Tibial artery (tissue), 4 donors: Measurements from ENCODE around the gene CXCL6.

Source experiments
- DNase-seq, 2 donors: peaks; one replicate each; pipeline ENCODE4 v3.0.0-alpha.2; 2019
- H3K27ac ChIP-seq, 2 donors: fragments of 200-600 bp; sonication (generic) in 1 of 2; 1 replicate in 1 of 2; 2 replicates in 1 of 2; pipeline ENCODE4 v1.5.1; 2018 to 2019; ENCODE audit warnings: mild to moderate bottlenecking in 1 of 2
- H3K27me3 ChIP-seq, 2 donors: fragments of 200-600 bp; sonication (generic) in 1 of 2; one replicate each; pipeline versions ENCODE4 v1.5.1 to v1.6.0; 2016 to 2019
- H3K36me3 ChIP-seq, 3 donors: fragments of 200-600 bp; sonication (generic) in 2 of 3; one replicate each; pipeline ENCODE4 v1.5.1; 2016 to 2019; ENCODE audit warnings: mild to moderate bottlenecking in 2 of 3
- H3K4me1 ChIP-seq, 4 donors: fragments of 200-600 bp; sonication (generic) in 2 of 4; 1 replicate in 3 of 4; 2 replicates in 1 of 4; pipeline ENCODE4 v1.5.1; 2016 to 2019
- H3K4me3 ChIP-seq, 2 donors: fragments of 200-600 bp; sonication (generic) in 1 of 2; 1 replicate in 1 of 2; 2 replicates in 1 of 2; pipeline ENCODE4 v1.5.1; 2018 to 2019; ENCODE audit warnings: mild to moderate bottlenecking in 2 of 2
- H3K9me3 ChIP-seq, 3 donors: fragments of 200-600 bp; sonication (generic) in 1 of 3; one replicate each; pipeline ENCODE4 v1.5.1; 2016 to 2019
- intact Hi-C: fragments of 100-400 bp; cut with DNase I; formaldehyde crosslinking; loops from one replicate; pipeline ENCODE4 v1.15.0; 2023; ENCODE audit warnings: low total_unique reads
- TF ChIP-seq, protein P1 (sequence below), 2 experiments: fragments of 200-600 bp in 1 of 2; fragments of 450-650 bp in 1 of 2; IDR thresholded peaks; one replicate each; pipeline ENCODE4 v1.5.1; 2017 to 2019; ENCODE audit warnings: antibody characterized with exemption in 2 of 2, mild to moderate bottlenecking in 1 of 2, moderate library complexity in 1 of 2

CXCL6 gene

DNA sequence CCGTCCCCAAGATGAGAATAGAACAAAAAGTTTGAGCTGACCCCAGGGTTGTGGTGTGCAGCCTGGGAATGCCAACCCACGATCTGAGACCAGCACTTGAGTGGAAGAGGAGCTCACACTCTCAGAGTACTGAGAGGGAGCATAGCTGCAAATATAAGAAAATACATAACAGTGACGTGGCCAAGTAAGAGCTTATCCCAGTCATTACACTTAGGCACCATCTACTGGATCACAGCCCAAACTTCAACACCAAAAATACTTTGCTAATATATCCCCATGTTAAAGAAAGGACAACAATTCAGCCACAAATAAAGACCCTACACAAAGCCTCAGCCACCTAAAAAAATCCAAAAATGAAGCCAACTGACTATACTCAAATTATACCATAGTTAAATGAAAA, 33.3 kb upstream of the CXCL6 start:
- H3K4me1 ChIP-seq, result peaks cover 0 to 6% (median 2%) of the 10 kb centered on the region in 4 donors
- H3K4me3 ChIP-seq, result no peak overlapping the region
- H3K9me3 ChIP-seq, result no peaks in the 10 kb centered on the region
- TF ChIP-seq, protein P1, sequence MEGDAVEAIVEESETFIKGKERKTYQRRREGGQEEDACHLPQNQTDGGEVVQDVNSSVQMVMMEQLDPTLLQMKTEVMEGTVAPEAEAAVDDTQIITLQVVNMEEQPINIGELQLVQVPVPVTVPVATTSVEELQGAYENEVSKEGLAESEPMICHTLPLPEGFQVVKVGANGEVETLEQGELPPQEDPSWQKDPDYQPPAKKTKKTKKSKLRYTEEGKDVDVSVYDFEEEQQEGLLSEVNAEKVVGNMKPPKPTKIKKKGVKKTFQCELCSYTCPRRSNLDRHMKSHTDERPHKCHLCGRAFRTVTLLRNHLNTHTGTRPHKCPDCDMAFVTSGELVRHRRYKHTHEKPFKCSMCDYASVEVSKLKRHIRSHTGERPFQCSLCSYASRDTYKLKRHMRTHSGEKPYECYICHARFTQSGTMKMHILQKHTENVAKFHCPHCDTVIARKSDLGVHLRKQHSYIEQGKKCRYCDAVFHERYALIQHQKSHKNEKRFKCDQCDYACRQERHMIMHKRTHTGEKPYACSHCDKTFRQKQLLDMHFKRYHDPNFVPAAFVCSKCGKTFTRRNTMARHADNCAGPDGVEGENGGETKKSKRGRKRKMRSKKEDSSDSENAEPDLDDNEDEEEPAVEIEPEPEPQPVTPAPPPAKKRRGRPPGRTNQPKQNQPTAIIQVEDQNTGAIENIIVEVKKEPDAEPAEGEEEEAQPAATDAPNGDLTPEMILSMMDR (IDR thresholded peaks at IDR 0.05), result no peak
- no peak for DNase-seq
- intact Hi-C loops, result no loop called here
- no peaks in the 10 kb centered on the region for H3K36me3 ChIP-seq
- no peak overlapping the region for H3K27ac ChIP-seq
- H3K27me3 ChIP-seq, result no peaks in the 10 kb centered on the region

DNA sequence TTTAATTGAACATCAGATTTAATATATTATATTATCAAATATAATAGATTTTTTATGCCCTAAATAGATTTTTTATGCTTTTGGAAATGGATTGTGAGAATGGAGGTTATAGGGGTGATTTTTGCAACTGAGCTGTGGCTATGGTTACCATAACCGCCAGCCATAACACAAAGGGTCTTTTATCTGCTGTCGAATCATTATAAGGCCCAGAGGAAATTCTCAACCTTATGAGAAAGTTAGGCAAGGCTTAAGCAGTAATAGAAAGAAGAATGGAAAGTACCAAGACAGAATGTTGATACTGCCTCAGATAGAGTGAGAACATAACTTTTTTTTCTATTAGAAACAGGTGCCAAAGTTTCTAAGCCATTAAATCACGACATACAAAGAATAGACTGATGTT, 26.3 kb upstream of the CXCL6 start:
- Histone ChIP-seq H3K27me3 (no peaks in the 10 kb centered on the region), H3K36me3 (no peaks in the 10 kb centered on the region), H3K4me3 (no peak overlapping the region), H3K4me1 (no peaks in the 10 kb centered on the region), H3K27ac (no peak overlapping the region), H3K9me3 (no peaks in the 10 kb centered on the region)
- TF ChIP-seq, protein P1 (IDR thresholded peaks at IDR 0.05), result no peak
- intact Hi-C loops, result no loop called here
- no peak for DNase-seq

DNA sequence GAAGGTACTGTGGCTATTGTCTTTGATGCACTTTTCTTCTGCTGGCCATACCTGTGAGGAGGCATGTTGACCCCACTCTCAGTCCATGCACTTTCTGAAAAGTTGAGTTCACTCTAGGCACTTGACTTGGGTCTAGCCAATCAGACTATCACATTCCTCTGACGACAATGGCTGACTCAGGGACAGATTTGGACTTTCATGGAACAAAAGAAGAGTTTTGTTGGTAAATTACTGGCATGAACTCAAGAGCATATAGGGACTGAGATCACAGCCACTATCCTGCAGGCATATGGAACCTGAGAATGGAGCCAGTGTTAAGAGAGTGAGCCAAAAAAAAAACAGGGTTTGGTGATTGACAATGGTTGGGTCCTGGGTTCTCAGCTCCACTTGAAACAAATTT, 24.6 kb upstream of the CXCL6 start:
- H3K4me3 ChIP-seq, result no peak overlapping the region
- no peaks in the 10 kb centered on the region for H3K36me3 ChIP-seq
- H3K4me1 ChIP-seq, result no peaks in the 10 kb centered on the region
- intact Hi-C loops, result no loop called here
- no peak overlapping the region for H3K27ac ChIP-seq
- TF ChIP-seq, protein P1 (IDR thresholded peaks at IDR 0.05), result no peak
- H3K9me3 ChIP-seq, result no peaks in the 10 kb centered on the region
- DNase-seq, result no peak
- H3K27me3 ChIP-seq, result no peaks in the 10 kb centered on the region

DNA sequence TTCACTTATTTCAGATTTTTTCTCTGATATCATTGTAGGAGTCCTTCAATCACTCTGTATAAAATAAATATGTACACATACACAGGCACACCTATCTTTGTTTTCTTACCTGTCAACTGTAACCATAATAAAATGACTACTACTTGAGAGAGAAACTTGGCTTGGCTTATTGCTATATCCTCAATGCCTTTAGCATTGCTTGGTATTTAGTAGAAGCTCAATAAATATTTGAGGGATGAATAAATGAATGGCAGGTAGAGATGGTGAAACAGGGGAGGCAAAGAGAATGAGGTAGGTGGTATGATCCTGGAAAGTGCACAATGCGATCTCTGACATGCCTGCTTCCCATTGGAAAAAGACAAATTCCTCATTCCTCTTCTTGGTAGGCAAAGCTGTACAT, 21.8 kb upstream of the CXCL6 start:
- Histone ChIP-seq H3K4me3 (no peak overlapping the region), H3K27ac (no peak overlapping the region), H3K27me3 (no peaks in the 10 kb centered on the region), H3K36me3 (no peaks in the 10 kb centered on the region), H3K4me1 (no peaks in the 10 kb centered on the region), H3K9me3 (no peaks in the 10 kb centered on the region)
- no peak for DNase-seq
- intact Hi-C loops, result no loop called here
- TF ChIP-seq, protein P1 (IDR thresholded peaks at IDR 0.05), result no peak

DNA sequence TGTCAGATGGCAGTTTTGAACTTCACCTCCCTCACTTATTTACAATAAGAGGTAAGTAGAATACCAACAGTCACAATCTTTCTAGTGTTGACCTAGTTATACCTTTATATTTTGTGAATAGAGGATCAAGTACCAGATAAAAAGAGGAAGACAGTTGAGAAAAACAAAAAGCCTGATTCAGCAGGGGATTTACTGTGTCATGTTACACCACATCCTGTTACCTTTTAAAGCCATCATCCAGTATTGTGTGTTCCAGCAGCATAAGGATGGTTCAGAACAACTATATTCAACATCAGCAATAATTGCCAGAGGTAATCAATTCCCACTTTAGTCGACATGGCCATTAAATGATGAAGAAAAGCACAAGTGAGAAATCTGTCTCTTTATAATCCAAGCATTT, 21.3 kb upstream of the CXCL6 start:
- no peaks in the 10 kb centered on the region for H3K36me3 ChIP-seq
- H3K27ac ChIP-seq, result no peak overlapping the region
- intact Hi-C loops, result no loop called here
- no peaks in the 10 kb centered on the region for H3K27me3 ChIP-seq
- H3K4me1 ChIP-seq, result no peaks in the 10 kb centered on the region
- TF ChIP-seq, protein P1 (IDR thresholded peaks at IDR 0.05), result no peak
- no peak for DNase-seq
- no peak overlapping the region for H3K4me3 ChIP-seq
- no peaks in the 10 kb centered on the region for H3K9me3 ChIP-seq

DNA sequence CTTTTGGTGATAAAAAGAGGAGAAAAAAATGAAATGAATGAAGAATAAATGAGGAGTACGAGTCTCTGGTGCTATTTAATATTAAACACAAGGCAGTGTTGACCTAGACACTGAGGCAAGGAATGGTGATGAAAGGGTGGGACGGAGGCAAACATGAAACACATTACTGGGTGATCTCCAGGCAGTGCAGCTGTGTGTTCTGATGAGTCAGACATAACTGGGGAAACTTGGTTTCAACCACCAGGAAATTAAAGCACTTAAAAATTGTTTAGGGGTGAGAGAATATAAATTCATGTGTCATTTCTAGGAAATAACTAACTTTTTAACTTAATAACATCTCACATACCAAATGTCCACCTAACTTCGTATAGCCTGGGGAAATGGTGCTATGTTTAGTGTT, 19.7 kb upstream of the CXCL6 start:
- Histone ChIP-seq H3K27me3 (no peaks in the 10 kb centered on the region), H3K27ac (no peak overlapping the region), H3K4me1 (no peaks in the 10 kb centered on the region), H3K36me3 (no peaks in the 10 kb centered on the region), H3K9me3 (no peaks in the 10 kb centered on the region), H3K4me3 (no peak overlapping the region)
- DNase-seq, result no peak
- intact Hi-C loops, result no loop called here
- TF ChIP-seq, protein P1 (IDR thresholded peaks at IDR 0.05), result no peak
